ENCODE data around the gene MYF5. TPM values are rescaled to one million over a fixed set of nuclear protein-coding genes. Genes with fewer than 3 reads are reported as not detected.

The MYF5 gene
- total and polyA plus RNA-seq, 4 donors, result not detected

GRCh38 chr12:80766210-80766609 lies 49.5 kb downstream of the MYF5 start:
- no peak for ATAC-seq (ENCODE audit: low FRiP score)
- no peak for DNase-seq
- intact Hi-C loops (cut with DNase I), result no loop called here
- no peaks in the 10 kb centered on the region for H3K27me3 ChIP-seq (ENCODE audit: control insufficient read depth in 1 of 2, insufficient read depth in 2 of 2, low read length in 1 of 2)
- no peaks in the 10 kb centered on the region for H3K4me1 ChIP-seq (ENCODE audit: control insufficient read depth in 1 of 2, insufficient read depth in 2 of 2, low read length in 2 of 2)
- H3K36me3 ChIP-seq (ENCODE audit: control insufficient read depth in 1 of 2, insufficient read depth in 2 of 2, low read length in 1 of 2), result no peaks in the 10 kb centered on the region
- no peak overlapping the region for H3K27ac ChIP-seq (ENCODE audit: low read depth in 1 of 2, low read length in 2 of 2)
- H3K4me3 ChIP-seq (ENCODE audit: low read length in 2 of 2), result no peak overlapping the region
- no peaks in the 10 kb centered on the region for H3K9me3 ChIP-seq (ENCODE audit: control insufficient read depth, low read length)
- WGBS, 2 donors, result 91 to 94% methylated on average over 1 of the region's 1 CpG

GRCh38 chr12:80766897-80767296 lies 50.2 kb downstream of the MYF5 start:
- no peak overlapping the region for H3K4me3 ChIP-seq (ENCODE audit: low read length in 2 of 2)
- 75 to 76% methylated on average over 2 of the region's 2 CpGs for WGBS, 2 donors
- intact Hi-C loops (cut with DNase I), result no loop called here

More at GRCh38 chr12:80766897-80767296, 50.2 kb downstream of the MYF5 start:
- ATAC-seq (ENCODE audit: low FRiP score) (no peak), DNase-seq (no peak)
- Histone ChIP-seq H3K36me3 (ENCODE audit: control insufficient read depth in 1 of 2, insufficient read depth in 2 of 2, low read length in 1 of 2) (no peaks in the 10 kb centered on the region), H3K27me3 (ENCODE audit: control insufficient read depth in 1 of 2, insufficient read depth in 2 of 2, low read length in 1 of 2) (no peaks in the 10 kb centered on the region), H3K9me3 (ENCODE audit: control insufficient read depth, low read length) (no peaks in the 10 kb centered on the region), H3K27ac (ENCODE audit: low read depth in 1 of 2, low read length in 2 of 2) (no peak overlapping the region), H3K4me1 (ENCODE audit: control insufficient read depth in 1 of 2, insufficient read depth in 2 of 2, low read length in 2 of 2) (no peaks in the 10 kb centered on the region)

Other genes with a start within 250 kb of the MYF5 start
- gene MYF6, start 9.3 kb upstream of the MYF5 start, total RNA-seq, result not detected
- not detected for gene MYF6, start 9.3 kb upstream of the MYF5 start, polyA plus RNA-seq
- gene LIN7A, start 221.0 kb downstream of the MYF5 start, total RNA-seq, result 1 to 10 TPM; 5.7 to 5.8 TPM
- 1 to 10 TPM in 1 of 2 donors, under 1 TPM in 1; 0.08 to 1.4 TPM for gene LIN7A, start 221.0 kb downstream of the MYF5 start, polyA plus RNA-seq